ENCODE results near the gene RHOH.
"Not testable (repeated sequence)": the region's sequence is repeated elsewhere in the genome, so short reads cannot be mapped to it uniquely, and the experiment has no call there.

Gene RHOH

GRCh38 chr4:40196724-40197281, at the start of gene RHOH:
TSS of gene RHOH (plus strand) at chr4:40197031. CDS start at chr4:40243387, 46,356 bp downstream.
- no peak within 1 kb of the TSS for H3K27ac ChIP-seq
- DNase-seq (ENCODE audit: low read depth, low spot score): no peak

GRCh38 chr4:40147490-40147889, 49.3 kb upstream of the RHOH start:
- H3K27ac ChIP-seq: not testable (repeated sequence)

GRCh38 chr4:40149960-40150385, 46.9 kb upstream of the RHOH start:
- DNase-seq (ENCODE audit: low read depth, low spot score): peak; percentile 12
- H3K27ac ChIP-seq: no peak overlapping the region

More at GRCh38 chr4:40147490-40147889, 49.3 kb upstream of the RHOH start:
- DNase-seq (ENCODE audit: low read depth, low spot score): not testable (repeated sequence)

GRCh38 chr4:40150932-40151331, 45.9 kb upstream of the RHOH start:
- DNase-seq (ENCODE audit: low read depth, low spot score): no peak
- no peak overlapping the region for H3K27ac ChIP-seq

GRCh38 chr4:40152637-40153036, 44.2 kb upstream of the RHOH start:
- no peak for DNase-seq (ENCODE audit: low read depth, low spot score)

GRCh38 chr4:40157436-40157835, 39.4 kb upstream of the RHOH start:
- H3K27ac ChIP-seq: no peak overlapping the region
- no peak for DNase-seq (ENCODE audit: low read depth, low spot score)

More at GRCh38 chr4:40152637-40153036, 44.2 kb upstream of the RHOH start:
- no peak overlapping the region for H3K27ac ChIP-seq

GRCh38 chr4:40160258-40160657, 36.6 kb upstream of the RHOH start:
- H3K27ac ChIP-seq: no peak overlapping the region
- no peak for DNase-seq (ENCODE audit: low read depth, low spot score)

- H3K27ac ChIP-seq: no peak overlapping the region
- DNase-seq (ENCODE audit: low read depth, low spot score): no peak
Observed at GRCh38 chr4:40164459-40164858, 32.4 kb upstream of the RHOH start.

- no peak for DNase-seq (ENCODE audit: low read depth, low spot score)
Observed at GRCh38 chr4:40165916-40166315, 30.9 kb upstream of the RHOH start.

GRCh38 chr4:40168070-40168469, 28.8 kb upstream of the RHOH start:
- H3K27ac ChIP-seq: no peak overlapping the region
- DNase-seq (ENCODE audit: low read depth, low spot score): no peak

More at GRCh38 chr4:40165916-40166315, 30.9 kb upstream of the RHOH start:
- H3K27ac ChIP-seq: no peak overlapping the region

GRCh38 chr4:40170588-40170987, 26.2 kb upstream of the RHOH start:
- no peak overlapping the region for H3K27ac ChIP-seq
- DNase-seq (ENCODE audit: low read depth, low spot score): no peak

- DNase-seq (ENCODE audit: low read depth, low spot score): no peak
- no peak overlapping the region for H3K27ac ChIP-seq
Observed at GRCh38 chr4:40173470-40173875, 23.4 kb upstream of the RHOH start.

GRCh38 chr4:40176602-40177001, 20.2 kb upstream of the RHOH start:
- DNase-seq (ENCODE audit: low read depth, low spot score): no peak
- no peak overlapping the region for H3K27ac ChIP-seq

GRCh38 chr4:40177591-40177990, 19.2 kb upstream of the RHOH start:
- H3K27ac ChIP-seq: no peak overlapping the region
- no peak for DNase-seq (ENCODE audit: low read depth, low spot score)

- DNase-seq (ENCODE audit: low read depth, low spot score): no peak
- H3K27ac ChIP-seq: peak overlapping the region; percentile 98
Observed at GRCh38 chr4:40178672-40179071, 18.2 kb upstream of the RHOH start.

- no peak for DNase-seq (ENCODE audit: low read depth, low spot score)
- H3K27ac ChIP-seq: peak overlapping the region; percentile 98
Observed at GRCh38 chr4:40179360-40179759, 17.5 kb upstream of the RHOH start.

GRCh38 chr4:40180356-40180755, 16.5 kb upstream of the RHOH start:
- peak; percentile 84 for DNase-seq (ENCODE audit: low read depth, low spot score)
- peak overlapping the region; percentile 98 for H3K27ac ChIP-seq

- H3K27ac ChIP-seq: peak overlapping the region; percentile 98
- DNase-seq (ENCODE audit: low read depth, low spot score): no peak
Observed at GRCh38 chr4:40182001-40182400, 14.8 kb upstream of the RHOH start.

GRCh38 chr4:40182954-40183353, 13.9 kb upstream of the RHOH start:
- no peak for DNase-seq (ENCODE audit: low read depth, low spot score)

GRCh38 chr4:40183615-40184411, 13.0 kb upstream of the RHOH start:
- DNase-seq (ENCODE audit: low read depth, low spot score): peak; percentile 72

More at GRCh38 chr4:40182954-40183353, 13.9 kb upstream of the RHOH start:
- peak overlapping the region; percentile 98 for H3K27ac ChIP-seq

GRCh38 chr4:40185830-40186664, 10.8 kb upstream of the RHOH start:
- no peak for DNase-seq (ENCODE audit: low read depth, low spot score)
- peak overlapping the region; percentile 98 for H3K27ac ChIP-seq

More at GRCh38 chr4:40183615-40184411, 13.0 kb upstream of the RHOH start:
- peak overlapping the region; percentile 98 for H3K27ac ChIP-seq

Data from epithelial cell of prostate (primary cell).